Eye (tissue), 1 donor: ENCODE data around the gene SLC8A2.

Experiments
- DNase-seq: peaks from one replicate; pipeline ENCODE4 v3.0.0-alpha.2; 2015

Gene SLC8A2

GRCh38 chr19:47503826-47504150, 32.1 kb upstream of the SLC8A2 start:
- DNase-seq = no peak

DNA sequence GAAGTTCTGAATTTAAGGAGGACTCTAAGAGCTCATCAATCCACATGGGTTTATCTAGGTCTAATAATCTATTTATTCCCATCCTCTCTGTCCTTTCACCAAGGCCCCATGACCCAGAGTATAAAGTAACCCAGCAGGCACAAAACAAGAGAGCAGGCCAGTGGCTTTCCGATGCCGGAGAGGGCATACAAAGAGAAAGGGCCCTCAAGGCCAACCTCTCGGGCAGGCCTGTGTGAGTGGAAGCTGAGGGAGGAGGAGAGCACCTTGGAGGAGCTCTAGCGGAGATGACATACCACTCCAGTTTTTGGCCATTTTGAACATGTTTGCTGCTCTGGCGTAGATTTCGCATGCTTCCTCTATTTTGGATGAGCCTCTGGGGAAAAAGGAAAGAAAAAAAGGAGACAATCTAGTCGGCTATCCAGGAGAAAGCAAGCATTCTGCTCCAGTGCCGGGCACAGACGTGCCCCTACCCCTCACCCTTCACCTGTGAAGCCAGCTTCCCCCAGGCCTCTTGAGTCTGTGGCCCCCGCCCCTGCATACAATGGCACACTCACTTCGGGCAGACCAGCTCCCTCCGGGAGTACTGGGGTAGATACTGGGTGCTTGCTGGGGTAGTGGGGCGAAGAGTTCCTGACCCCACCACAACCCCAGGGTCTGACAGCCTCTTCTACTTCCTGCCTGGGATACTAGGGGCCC, 31.6 kb upstream of the SLC8A2 start:
- DNase-seq = no peak

- DNase-seq = no peak
Observed at GRCh38 chr19:47499863-47500830, 28.5 kb upstream of the SLC8A2 start.

DNA sequence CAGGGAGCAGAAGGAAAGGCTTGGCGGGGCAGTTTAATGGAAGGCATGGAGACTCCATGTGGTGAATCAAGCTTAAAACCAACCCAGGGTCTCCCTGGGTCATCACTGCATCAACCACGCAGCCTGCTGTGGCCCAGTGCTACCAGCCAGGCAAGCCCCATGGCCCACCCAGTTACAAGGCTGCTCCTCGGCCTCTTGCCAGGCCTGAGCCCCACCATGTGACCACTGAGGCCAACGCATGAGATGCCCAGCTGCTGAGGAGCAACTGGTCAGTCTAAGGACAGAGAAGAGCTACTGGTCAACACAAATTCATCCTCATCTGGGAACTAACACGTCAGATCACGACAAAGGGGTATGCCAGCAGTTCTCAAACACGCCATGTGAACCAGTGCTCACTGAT, 27.7 kb upstream of the SLC8A2 start:
- no peak for DNase-seq

DNA sequence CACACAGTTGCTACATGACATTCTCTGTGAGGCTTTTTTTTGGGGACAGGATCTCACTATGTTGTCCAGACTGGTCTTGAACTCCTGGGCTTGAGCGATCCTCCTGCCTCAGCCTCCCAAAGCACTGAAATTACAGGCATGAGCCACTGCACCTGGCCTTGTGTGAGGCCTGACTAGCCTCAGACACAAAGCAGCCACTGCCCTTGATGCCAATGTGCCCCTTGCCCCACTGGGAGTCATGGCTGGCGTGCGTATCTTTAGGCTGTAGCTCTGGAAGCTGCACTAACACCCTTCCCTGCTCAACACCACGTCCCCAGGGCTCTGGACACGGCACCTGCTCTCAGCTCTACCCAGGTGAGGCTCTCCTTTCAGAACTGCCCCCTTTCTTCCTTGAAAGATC, 26.9 kb upstream of the SLC8A2 start:
- no peak for DNase-seq

GRCh38 chr19:47497821-47498520, 26.3 kb upstream of the SLC8A2 start:
- no peak for DNase-seq

- no peak for DNase-seq
Observed at GRCh38 chr19:47497050-47497766, 25.5 kb upstream of the SLC8A2 start.

- DNase-seq = peak; percentile 54
Observed at GRCh38 chr19:47495478-47496372, 24.0 kb upstream of the SLC8A2 start.

DNA sequence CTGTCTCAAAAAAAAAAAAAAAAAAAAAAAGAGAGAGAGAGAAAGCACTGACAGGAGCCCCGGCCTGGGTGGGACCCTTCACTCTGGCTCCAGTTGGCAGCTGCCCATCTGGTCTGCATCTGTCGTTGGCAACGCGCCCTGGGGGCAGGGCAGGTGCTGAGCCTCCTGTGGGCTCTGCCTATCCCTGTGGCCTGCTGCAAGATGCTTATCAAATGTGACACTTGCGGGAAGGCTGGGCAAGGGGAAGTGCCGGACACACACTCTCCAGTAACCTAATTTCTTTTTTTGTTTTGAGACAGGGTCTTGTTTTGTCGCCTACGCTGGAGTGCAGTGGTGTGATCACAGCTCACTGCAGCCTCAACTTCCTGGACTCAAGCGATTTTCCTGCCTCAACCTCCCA, 23.0 kb upstream of the SLC8A2 start:
- peak; percentile 78 for DNase-seq

DNA sequence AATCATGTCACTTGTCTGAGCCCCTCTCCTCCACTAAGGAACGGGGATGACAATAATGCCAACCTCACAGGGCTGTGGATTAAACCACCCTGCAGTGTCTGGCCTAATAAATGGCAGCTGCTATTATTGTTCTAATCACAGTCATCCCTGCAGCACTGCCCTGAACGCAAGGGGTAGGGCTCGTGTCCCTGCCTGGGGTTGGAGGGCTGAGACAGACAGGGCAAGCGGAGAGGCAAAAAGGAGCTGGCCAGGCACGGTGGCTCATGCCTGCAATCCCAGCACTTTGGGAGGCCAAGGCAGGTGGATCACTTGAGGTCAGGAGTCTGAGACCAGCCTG, 22.5 kb upstream of the SLC8A2 start:
- no peak for DNase-seq

GRCh38 chr19:47493378-47494210, 21.9 kb upstream of the SLC8A2 start:
- DNase-seq = no peak

GRCh38 chr19:47492571-47493377, 21.1 kb upstream of the SLC8A2 start:
- no peak for DNase-seq

GRCh38 chr19:47492137-47492533, 20.4 kb upstream of the SLC8A2 start:
- no peak for DNase-seq

DNA sequence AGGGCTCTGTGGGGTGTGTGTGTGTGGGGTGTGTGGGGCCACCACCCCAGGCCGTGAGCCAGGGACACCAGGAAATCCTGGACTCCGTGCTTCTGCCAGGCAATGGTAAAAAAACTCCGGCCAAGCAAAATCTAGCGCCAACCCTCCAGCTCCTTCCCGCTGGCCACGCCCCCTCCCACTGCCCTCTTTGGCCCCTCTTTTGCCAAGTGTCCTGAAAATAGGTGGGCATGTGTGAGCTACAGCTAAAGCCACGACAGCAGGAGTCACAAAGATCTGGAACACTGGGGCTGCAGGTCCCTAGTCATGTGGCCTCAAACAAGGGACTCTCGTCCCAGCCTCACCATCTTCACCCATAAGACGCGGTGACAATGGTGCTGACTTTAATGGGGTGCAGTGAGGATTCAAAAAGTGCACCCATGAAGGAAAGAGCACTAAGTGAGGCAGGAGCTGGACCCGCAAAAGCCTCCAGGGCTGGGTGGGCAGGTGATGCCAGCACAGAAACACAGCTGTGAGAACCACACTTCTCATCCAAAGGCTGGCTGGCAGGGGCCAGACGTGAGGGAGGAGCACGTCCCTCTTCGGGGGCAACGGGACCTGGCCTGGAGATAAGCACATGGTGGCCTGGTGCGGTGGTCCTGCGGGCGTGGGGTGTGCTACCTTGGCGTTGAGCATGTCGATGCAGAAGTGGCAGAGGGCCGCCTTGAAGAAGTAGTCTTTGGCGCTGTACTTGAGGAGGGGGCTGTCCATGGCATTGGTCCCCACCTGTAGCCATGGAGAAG, 19.9 kb upstream of the SLC8A2 start:
- DNase-seq = no peak

- no peak for DNase-seq
Observed at GRCh38 chr19:47490847-47491246, 19.2 kb upstream of the SLC8A2 start.

DNA sequence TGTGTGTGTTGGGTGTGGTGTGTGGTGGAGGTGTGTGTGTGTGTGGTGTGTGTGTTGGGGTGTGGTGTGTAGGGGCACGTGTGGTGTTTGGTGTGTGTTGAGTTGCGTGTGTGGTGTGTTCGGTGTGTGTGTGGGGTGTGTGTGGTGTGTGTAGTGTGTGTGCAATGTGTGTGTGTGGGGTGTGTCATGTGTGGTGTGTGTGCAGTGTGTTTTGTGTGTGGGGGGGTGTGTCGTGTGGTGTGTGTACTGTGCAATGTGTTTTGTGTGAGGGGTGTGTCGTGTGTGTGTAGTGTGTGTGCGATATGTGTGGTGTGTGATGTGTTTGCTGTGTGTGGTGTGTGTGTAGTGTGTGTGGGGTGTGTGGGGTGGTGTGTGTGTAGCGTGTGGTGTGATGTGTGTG, 18.3 kb upstream of the SLC8A2 start:
- no peak for DNase-seq

GRCh38 chr19:47489072-47489914, 17.6 kb upstream of the SLC8A2 start:
- DNase-seq = no peak
